Right lobe of liver (tissue), 6 donors: ENCODE measurements around the gene C1orf50. TPM values are rescaled to one million over a fixed set of nuclear protein-coding genes. Genes with fewer than 3 reads are reported as not detected.

Experiments
- ATAC-seq, 4 donors: fragments of 200-7000 bp; cut with Tn5 transposase; one replicate each; pipeline ENCODE4 v1.9.1; 2020; ENCODE audit warnings: mild to moderate bottlenecking in 4 of 4, moderate library complexity in 4 of 4
- DNase-seq, 3 donors: peaks; one replicate each; pipeline ENCODE4 v3.0.0-alpha.2; 2020
- H3K27ac ChIP-seq, 3 donors: fragments of 200-600 bp; one replicate each; pipeline ENCODE4 v1.8.0; 2022
- H3K27me3 ChIP-seq, 2 donors: fragments of 200-600 bp; one replicate each; pipeline ENCODE4 v1.8.0; 2022
- H3K36me3 ChIP-seq, 4 donors: fragments of 200-600 bp; sonication (generic) in 1 of 4; one replicate each; pipeline versions ENCODE4 v1.5.1 to v1.8.0; 2017 to 2022; ENCODE audit warnings: control low read depth in 1 of 4
- H3K4me1 ChIP-seq, 4 donors: fragments of 200-600 bp; sonication (generic) in 1 of 4; one replicate each; pipeline versions ENCODE4 v1.5.1 to v1.8.0; 2017 to 2022; ENCODE audit warnings: control low read depth in 1 of 4
- H3K4me3 ChIP-seq, 3 donors: fragments of 200-600 bp; one replicate each; pipeline ENCODE4 v1.8.0; 2022
- H3K9me3 ChIP-seq, 4 donors: fragments of 200-600 bp; sonication (generic) in 1 of 4; one replicate each; pipeline versions ENCODE4 v1.5.1 to v1.8.0; 2017 to 2022; ENCODE audit warnings: control low read depth in 1 of 4
- POLR2A ChIP-seq: fragments of 450-650 bp; IDR thresholded peaks from one replicate; pipeline ENCODE4 v1.6.1; 2017; ENCODE audit warnings: antibody characterized with exemption, mild to moderate bottlenecking
- WGBS: methylation state at CpG from one replicate; pipeline ENCODE4 v1.1.6; 2018; ENCODE audit warnings: low coverage, low lambda C conversion rate; ENCODE audit not compliant: insufficient coverage; ENCODE audit errors: missing lambda C conversion rate; 5-methylcytosine and 5-hydroxymethylcytosine counted together
- intact Hi-C, 2 donors: fragments of 100-400 bp; cut with DNase I; formaldehyde crosslinking; loops; one replicate each; pipeline versions ENCODE4 v1.11.2 to v1.14.1; 2022
- total RNA-seq, 6 experiments: library from RNA; depleted of rRNA in 2 of 6; stranded (reverse); fragments of >200 nt in 2 of 6; fragmentation: NEBNext Ultra II Directional in 3 of 6; extraction: Animal tissue kit (Norgen Biotek cat#: 25700) in 3 of 6; gene quantifications; one replicate each; pipeline versions ENCODE4 v1.1.0 to v1.2.4, GENCODE V29; 2016 to 2023
- TF ChIP-seq, protein P1 (sequence below), 4 donors: fragments of 200-600 bp in 3 of 4; fragments of 450-650 bp in 1 of 4; IDR thresholded peaks; one replicate each; pipeline versions ENCODE4 v1.5.1 to v1.8.0; 2016 to 2022; ENCODE audit warnings: antibody characterized with exemption in 4 of 4, mild to moderate bottlenecking in 2 of 4
- donor health status: DM: no; HTN: yes; CAD: no.
- donor health status: DM: no; HTN: no; CAD: no.
- donor health status: DM: no; HTN: no; CAD: no.
- donor health status: DM: no; HTN: yes; CAD: no.
- donor health status: DM: no; HTN: yes; CAD: no.

The C1orf50 gene
- total RNA-seq, 6 experiments from 2014 or later: 4.7 to 6.4 (median 5.3) TPM

DNA sequence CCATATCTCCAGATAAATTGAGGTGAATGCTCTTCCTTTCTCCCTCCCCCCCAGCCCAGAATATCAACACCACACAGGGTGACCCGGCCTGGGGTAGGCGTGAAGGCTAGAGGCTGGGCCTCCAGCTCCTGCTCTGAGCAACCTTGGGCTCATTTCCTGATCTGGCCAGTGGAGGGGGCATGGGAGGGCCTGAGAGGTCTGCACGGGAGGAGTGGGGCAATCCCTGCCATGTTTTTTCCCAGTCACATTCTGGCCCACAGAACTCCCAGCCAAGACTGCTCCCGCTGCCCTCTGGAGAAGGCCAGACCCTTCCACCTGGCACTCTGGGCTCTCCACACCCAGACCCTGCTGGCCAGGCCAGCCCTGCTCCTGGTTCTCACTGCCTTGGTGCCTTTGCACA, 30.9 kb upstream of the C1orf50 start:
- H3K27me3 ChIP-seq: no peaks in the 10 kb centered on the region
- H3K36me3 ChIP-seq: no peaks in the 10 kb centered on the region
- peak in 3 of 4 donors; percentile 18 to 41 (median 20) for ATAC-seq
- no peak overlapping the region for H3K4me3 ChIP-seq
- H3K4me1 ChIP-seq: peaks cover 0 to 13% (median 0%) of the 10 kb centered on the region in 4 donors
- WGBS: 13% methylated on average over 1 of the region's 4 CpGs
- no peaks in the 10 kb centered on the region for H3K9me3 ChIP-seq
- DNase-seq: peak in 1 of 3 donors; percentile 23
- no peak overlapping the region for H3K27ac ChIP-seq
- intact Hi-C loops: no loop called here
- TF ChIP-seq POLR2A: no peak
- TF ChIP-seq, protein P1, sequence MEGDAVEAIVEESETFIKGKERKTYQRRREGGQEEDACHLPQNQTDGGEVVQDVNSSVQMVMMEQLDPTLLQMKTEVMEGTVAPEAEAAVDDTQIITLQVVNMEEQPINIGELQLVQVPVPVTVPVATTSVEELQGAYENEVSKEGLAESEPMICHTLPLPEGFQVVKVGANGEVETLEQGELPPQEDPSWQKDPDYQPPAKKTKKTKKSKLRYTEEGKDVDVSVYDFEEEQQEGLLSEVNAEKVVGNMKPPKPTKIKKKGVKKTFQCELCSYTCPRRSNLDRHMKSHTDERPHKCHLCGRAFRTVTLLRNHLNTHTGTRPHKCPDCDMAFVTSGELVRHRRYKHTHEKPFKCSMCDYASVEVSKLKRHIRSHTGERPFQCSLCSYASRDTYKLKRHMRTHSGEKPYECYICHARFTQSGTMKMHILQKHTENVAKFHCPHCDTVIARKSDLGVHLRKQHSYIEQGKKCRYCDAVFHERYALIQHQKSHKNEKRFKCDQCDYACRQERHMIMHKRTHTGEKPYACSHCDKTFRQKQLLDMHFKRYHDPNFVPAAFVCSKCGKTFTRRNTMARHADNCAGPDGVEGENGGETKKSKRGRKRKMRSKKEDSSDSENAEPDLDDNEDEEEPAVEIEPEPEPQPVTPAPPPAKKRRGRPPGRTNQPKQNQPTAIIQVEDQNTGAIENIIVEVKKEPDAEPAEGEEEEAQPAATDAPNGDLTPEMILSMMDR (IDR thresholded peaks at IDR 0.05): no peak

DNA sequence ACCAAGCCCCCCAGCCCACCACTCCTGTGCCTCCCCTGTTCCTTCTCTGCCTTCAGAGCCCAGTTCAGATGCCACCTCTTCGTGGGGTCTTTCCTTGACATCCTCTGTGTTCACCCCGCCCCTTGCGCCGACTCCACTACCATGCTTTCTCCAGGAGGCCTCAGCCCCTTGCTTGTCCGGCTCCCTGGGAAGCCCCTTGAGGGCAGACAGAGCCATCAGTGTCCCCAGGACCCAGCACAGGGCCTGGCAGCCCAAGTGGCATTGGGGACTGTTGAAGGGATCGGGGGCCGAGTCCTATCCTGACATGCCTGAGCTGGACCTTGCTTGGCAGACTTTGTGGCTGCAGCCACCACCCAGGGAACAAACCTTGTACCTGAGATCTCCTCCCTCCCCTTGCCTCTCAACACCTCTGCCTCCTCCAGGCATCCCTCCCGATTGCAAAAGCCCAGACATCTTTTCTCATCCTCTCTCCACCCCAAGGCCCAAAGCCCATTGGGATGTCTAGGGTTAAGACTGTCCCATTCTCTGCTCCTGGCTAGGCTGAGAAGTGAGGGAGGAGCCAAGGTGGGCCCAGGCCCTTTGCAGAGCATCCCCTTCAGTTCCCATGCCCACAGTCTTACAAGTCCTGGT, 30.4 kb upstream of the C1orf50 start:
- intact Hi-C loops: no loop called here
- no peaks in the 10 kb centered on the region for H3K9me3 ChIP-seq
- peaks cover 0 to 13% (median 0%) of the 10 kb centered on the region in 4 donors for H3K4me1 ChIP-seq
- ATAC-seq (no peak), DNase-seq (no peak)
- WGBS: 93% methylated on average over 5 of the region's 8 CpGs
- no peak overlapping the region for H3K27ac ChIP-seq
- H3K36me3 ChIP-seq: no peaks in the 10 kb centered on the region
- H3K4me3 ChIP-seq: no peak overlapping the region
- H3K27me3 ChIP-seq: no peaks in the 10 kb centered on the region
- TF ChIP-seq POLR2A: no peak
- TF ChIP-seq, protein P1 (IDR thresholded peaks at IDR 0.05): no peak

DNA sequence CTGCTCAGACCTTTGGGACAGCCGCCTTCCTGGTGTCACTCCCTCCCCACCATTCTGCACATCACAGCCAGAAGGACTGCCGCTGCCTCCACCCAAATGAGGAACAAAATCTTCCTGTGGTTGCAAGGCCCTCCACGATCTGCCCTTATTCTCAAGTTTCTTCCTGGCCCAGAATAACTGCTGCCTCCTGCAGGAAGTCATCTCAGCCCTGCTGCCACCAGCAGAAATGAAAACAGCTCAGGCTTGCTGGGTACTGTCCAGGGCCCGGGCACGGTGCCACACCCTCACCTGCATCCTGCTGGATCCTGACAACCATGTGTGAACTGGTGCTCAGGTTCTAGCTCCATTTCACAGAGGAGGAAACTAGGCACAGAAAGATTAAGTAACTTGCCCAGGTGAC, 29.8 kb upstream of the C1orf50 start:
- H3K27ac ChIP-seq: no peak overlapping the region
- peak in 2 of 3 donors; percentile 62 to 64 for DNase-seq
- intact Hi-C loops: no loop called here
- H3K27me3 ChIP-seq: no peaks in the 10 kb centered on the region
- 27% methylated on average over 5 of the region's 5 CpGs for WGBS
- H3K4me3 ChIP-seq: no peak overlapping the region
- TF ChIP-seq, protein P1 (IDR thresholded peaks at IDR 0.05): peak in 1 of 4 donors; percentile 11
- no peak for TF ChIP-seq POLR2A
- no peaks in the 10 kb centered on the region for H3K36me3 ChIP-seq
- ATAC-seq: peak; percentile 14 to 64 (median 32)
- peaks cover 0 to 13% (median 0%) of the 10 kb centered on the region in 4 donors for H3K4me1 ChIP-seq
- no peaks in the 10 kb centered on the region for H3K9me3 ChIP-seq

DNA sequence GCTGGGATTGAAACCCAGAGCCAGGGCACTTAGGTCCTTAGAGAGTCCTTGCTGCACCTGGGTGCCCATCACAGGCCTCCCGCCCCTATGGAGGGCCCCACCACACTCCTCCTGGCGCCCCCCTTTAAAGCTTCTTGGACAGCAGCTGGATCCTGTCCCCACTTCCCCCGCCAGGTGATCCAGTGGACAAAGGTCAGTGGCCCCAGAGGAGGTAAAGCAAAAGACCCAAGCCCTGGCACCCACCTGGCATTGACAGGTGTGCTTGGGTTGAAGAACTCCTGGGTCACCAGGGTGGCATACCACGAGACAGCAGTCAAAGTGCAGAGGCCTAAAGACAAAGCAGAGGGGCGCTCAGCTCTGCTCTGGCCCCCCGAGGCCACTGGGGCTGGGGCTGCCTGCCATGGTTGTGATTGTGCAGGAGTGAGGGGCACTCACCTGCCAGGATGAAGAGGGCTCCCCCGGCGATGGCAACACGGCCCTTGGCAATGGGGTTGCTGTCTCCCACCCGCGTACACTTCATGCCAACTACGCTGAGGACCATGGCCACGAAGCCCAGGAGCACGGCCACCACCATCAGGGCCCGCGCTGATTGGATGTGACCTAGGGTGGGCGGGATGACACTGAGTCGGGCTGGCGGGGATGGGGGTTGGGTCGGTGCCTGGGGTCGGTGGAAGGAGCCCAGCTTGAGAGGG, 28.9 kb upstream of the C1orf50 start:
- intact Hi-C loops: no loop called here
- no peak overlapping the region for H3K27ac ChIP-seq
- H3K4me1 ChIP-seq: peaks cover 0 to 13% (median 0%) of the 10 kb centered on the region in 4 donors
- ATAC-seq (no peak), DNase-seq (peak in 1 of 3 donors; percentile 41)
- H3K4me3 ChIP-seq: no peak overlapping the region
- no peaks in the 10 kb centered on the region for H3K27me3 ChIP-seq
- no peaks in the 10 kb centered on the region for H3K36me3 ChIP-seq
- no peaks in the 10 kb centered on the region for H3K9me3 ChIP-seq
- TF ChIP-seq POLR2A: no peak
- TF ChIP-seq, protein P1 (IDR thresholded peaks at IDR 0.05): no peak
- WGBS: no CpG with 5 or more reads among the region's 21 CpGs
